DND-41 (cell line): ENCODE results near the gene MYCBP2.

Source experiments
- EZH2 ChIP-seq: IDR thresholded peaks from 3 replicates; pipeline ENCODE4 v1.6.1; 2012; ENCODE audit warnings: borderline replicate concordance, low read depth, mild to moderate bottlenecking, moderate library complexity, low read length, inconsistent platforms; ENCODE audit not compliant: severe bottlenecking
- TF ChIP-seq, protein P1 (sequence below): IDR thresholded peaks from 2 replicates; pipeline ENCODE4 v1.5.1; 2012; ENCODE audit warnings: borderline replicate concordance, low read length, moderate library complexity, mild to moderate bottlenecking; ENCODE audit not compliant: poor library complexity, severe bottlenecking; ENCODE audit errors: extremely low read depth

DNA sequence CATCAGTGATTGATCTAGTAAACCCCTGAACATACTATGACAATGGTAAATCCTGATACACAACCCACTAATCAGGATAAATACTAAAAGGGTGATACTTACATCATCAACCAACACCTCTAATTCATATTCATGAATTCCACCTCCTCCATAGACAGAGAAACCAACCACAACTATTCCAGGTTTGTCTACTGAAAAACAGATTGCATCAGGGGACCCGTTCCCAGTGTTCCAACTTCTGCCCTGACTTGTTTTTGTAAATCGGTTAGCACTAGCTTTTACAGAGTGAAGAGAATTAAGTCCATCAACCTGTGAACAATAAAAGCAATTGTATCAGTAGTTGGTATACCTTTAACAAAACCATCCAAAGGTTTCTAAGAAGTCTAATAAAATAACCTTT, 149.2 kb downstream of the MYCBP2 start:
- TF ChIP-seq, protein P1, sequence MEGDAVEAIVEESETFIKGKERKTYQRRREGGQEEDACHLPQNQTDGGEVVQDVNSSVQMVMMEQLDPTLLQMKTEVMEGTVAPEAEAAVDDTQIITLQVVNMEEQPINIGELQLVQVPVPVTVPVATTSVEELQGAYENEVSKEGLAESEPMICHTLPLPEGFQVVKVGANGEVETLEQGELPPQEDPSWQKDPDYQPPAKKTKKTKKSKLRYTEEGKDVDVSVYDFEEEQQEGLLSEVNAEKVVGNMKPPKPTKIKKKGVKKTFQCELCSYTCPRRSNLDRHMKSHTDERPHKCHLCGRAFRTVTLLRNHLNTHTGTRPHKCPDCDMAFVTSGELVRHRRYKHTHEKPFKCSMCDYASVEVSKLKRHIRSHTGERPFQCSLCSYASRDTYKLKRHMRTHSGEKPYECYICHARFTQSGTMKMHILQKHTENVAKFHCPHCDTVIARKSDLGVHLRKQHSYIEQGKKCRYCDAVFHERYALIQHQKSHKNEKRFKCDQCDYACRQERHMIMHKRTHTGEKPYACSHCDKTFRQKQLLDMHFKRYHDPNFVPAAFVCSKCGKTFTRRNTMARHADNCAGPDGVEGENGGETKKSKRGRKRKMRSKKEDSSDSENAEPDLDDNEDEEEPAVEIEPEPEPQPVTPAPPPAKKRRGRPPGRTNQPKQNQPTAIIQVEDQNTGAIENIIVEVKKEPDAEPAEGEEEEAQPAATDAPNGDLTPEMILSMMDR: no peak
- no peak for TF ChIP-seq EZH2
